Fibroblast of lung (primary cell): ENCODE results near the gene QDPR. TPM values are rescaled to one million over a fixed set of nuclear protein-coding genes. Genes with fewer than 3 reads are reported as not detected.

Experiments
- DNase-seq, 2 donors: peaks; one replicate each; pipeline versions ENCODE4 v3.0.0 to v3.0.0-alpha.2; 2010; ENCODE audit warnings: low read depth in 2 of 2
- H2AFZ ChIP-seq: 2 replicates; pipeline ENCODE4 v1.5.1; 2012; ENCODE audit warnings: low read length, control low read depth, inconsistent platforms
- H3K27ac ChIP-seq: 2 replicates; pipeline ENCODE4 v1.5.1; 2011; ENCODE audit warnings: low read length, control low read depth; ENCODE audit not compliant: insufficient read depth
- H3K27me3 ChIP-seq: 2 replicates; pipeline ENCODE4 v1.5.1; 2011; ENCODE audit warnings: mild to moderate bottlenecking, low read length; ENCODE audit not compliant: control insufficient read depth, insufficient read depth
- H3K36me3 ChIP-seq: 2 replicates; pipeline ENCODE4 v1.5.1; 2011; ENCODE audit warnings: low read length; ENCODE audit not compliant: control insufficient read depth, insufficient read depth
- H3K4me1 ChIP-seq: 2 replicates; pipeline ENCODE4 v1.5.1; 2011; ENCODE audit warnings: low read length; ENCODE audit not compliant: control insufficient read depth, insufficient read depth; ENCODE audit errors: extremely low read depth
- H3K4me2 ChIP-seq: 2 replicates; pipeline ENCODE4 v1.5.1; 2011; ENCODE audit warnings: low read length, control low read depth; ENCODE audit not compliant: insufficient read depth; ENCODE audit errors: extremely low read depth
- H3K4me3 ChIP-seq, 4 experiments: fragments of 200-600 bp in 1 of 4; sonication (generic) in 1 of 4; replicated peaks in 1 of 4; 2 replicates each; pipeline ENCODE4 v1.5.1; 2011 to 2016; ENCODE audit warnings: low read length in 4 of 4, low read depth in 3 of 4, mild to moderate bottlenecking in 3 of 4, control low read depth in 2 of 4, inconsistent platforms in 1 of 4, mixed read lengths in 1 of 4; ENCODE audit not compliant: insufficient read depth in 1 of 4; ENCODE audit errors: control extremely low read depth in 1 of 4
- H3K79me2 ChIP-seq: 2 replicates; pipeline ENCODE4 v1.5.1; 2012; ENCODE audit warnings: mild to moderate bottlenecking, low read length, inconsistent platforms; ENCODE audit not compliant: control insufficient read depth, insufficient read depth
- H3K9ac ChIP-seq: 2 replicates; pipeline ENCODE4 v1.5.1; 2011; ENCODE audit warnings: mild to moderate bottlenecking, low read length, control low read depth; ENCODE audit not compliant: insufficient read depth
- H3K9me3 ChIP-seq: 2 replicates; pipeline ENCODE4 v1.5.1; 2012; ENCODE audit warnings: low read depth, low read length; ENCODE audit not compliant: control insufficient read depth, insufficient read depth
- H4K20me1 ChIP-seq: 2 replicates; pipeline ENCODE4 v1.5.1; 2011; ENCODE audit warnings: low read length; ENCODE audit not compliant: control insufficient read depth, insufficient read depth; ENCODE audit errors: extremely low read depth
- EZH2 ChIP-seq: IDR thresholded peaks from 2 replicates; pipeline ENCODE4 v1.5.1; 2012; ENCODE audit warnings: low read length, control low read depth, mild to moderate bottlenecking; ENCODE audit errors: missing control alignments
- polyA plus RNA-seq, 2 donors: library from polyadenylated mRNA; depleted of rRNA in 1 of 2; stranded (reverse) in 1 of 2; unstranded in 1 of 2; fragments of >200 nt; gene quantifications; 2 replicates each; pipeline ENCODE4 v1.2.1, GENCODE V29; 2011 to 2012; ENCODE audit warnings: missing spikeins in 1 of 2
- total RNA-seq: library from RNA; depleted of rRNA; stranded (reverse); fragments of >200 nt; gene quantifications from 2 replicates; pipeline ENCODE4 v1.2.1, GENCODE V29; 2014
- TF ChIP-seq, protein P1 (sequence below), 2 donors: IDR thresholded peaks in 1 of 2; conservative IDR thresholded peaks in 1 of 2; 1 replicate in 1 of 2; 2 replicates in 1 of 2; pipeline ENCODE4 v1.5.1; 2011 to 2012; ENCODE audit warnings: low read length in 2 of 2, control low read depth in 1 of 2, inconsistent platforms in 1 of 2, low read depth in 1 of 2, mild to moderate bottlenecking in 1 of 2

QDPR gene
- total and polyA plus RNA-seq, 2 donors (not counting 1 experiment from before 2014, with no cell fraction given): 27.4 to 41.4 TPM

DNA sequence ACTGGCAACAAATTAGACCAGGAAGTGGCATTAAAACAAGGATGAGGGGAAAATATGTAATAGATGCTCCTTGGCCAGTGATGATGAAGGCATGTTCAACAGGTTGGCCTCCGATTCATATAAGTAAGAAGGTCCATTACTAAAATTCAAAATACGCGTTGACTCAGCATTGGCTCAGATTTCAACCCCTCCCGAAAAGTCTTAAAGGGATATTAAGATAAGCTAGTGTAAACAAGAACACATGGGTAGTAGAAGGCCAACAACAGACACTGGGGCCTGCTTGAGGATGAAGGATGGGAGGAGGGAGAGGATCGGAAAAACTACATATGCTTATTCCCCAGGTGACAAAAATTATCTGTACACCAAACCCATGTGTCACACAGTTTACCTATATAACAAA, 46.0 kb upstream of the QDPR start:
- Histone ChIP-seq H3K79me2 (no peaks in the 10 kb centered on the region), H4K20me1 (no peaks in the 10 kb centered on the region), H3K9me3 (no peaks in the 10 kb centered on the region), H3K9ac (no peak overlapping the region), H3K27ac (no peak overlapping the region), H3K4me3 (no peak overlapping the region), H3K4me1 (no peaks in the 10 kb centered on the region), H3K36me3 (no peaks in the 10 kb centered on the region), H2AFZ (no peak overlapping the region), H3K27me3 (no peaks in the 10 kb centered on the region), H3K4me2 (no peak overlapping the region)
- peak in 1 of 2 donors; percentile 45 for DNase-seq
- TF ChIP-seq EZH2: no peak
- TF ChIP-seq, protein P1, sequence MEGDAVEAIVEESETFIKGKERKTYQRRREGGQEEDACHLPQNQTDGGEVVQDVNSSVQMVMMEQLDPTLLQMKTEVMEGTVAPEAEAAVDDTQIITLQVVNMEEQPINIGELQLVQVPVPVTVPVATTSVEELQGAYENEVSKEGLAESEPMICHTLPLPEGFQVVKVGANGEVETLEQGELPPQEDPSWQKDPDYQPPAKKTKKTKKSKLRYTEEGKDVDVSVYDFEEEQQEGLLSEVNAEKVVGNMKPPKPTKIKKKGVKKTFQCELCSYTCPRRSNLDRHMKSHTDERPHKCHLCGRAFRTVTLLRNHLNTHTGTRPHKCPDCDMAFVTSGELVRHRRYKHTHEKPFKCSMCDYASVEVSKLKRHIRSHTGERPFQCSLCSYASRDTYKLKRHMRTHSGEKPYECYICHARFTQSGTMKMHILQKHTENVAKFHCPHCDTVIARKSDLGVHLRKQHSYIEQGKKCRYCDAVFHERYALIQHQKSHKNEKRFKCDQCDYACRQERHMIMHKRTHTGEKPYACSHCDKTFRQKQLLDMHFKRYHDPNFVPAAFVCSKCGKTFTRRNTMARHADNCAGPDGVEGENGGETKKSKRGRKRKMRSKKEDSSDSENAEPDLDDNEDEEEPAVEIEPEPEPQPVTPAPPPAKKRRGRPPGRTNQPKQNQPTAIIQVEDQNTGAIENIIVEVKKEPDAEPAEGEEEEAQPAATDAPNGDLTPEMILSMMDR (conservative IDR thresholded peaks at IDR 0.05 in 1 of 2, IDR thresholded peaks at IDR 0.05 in 1 of 2; ENCODE audit: low read depth in 1 of 2, low read length in 2 of 2): no peak

DNA sequence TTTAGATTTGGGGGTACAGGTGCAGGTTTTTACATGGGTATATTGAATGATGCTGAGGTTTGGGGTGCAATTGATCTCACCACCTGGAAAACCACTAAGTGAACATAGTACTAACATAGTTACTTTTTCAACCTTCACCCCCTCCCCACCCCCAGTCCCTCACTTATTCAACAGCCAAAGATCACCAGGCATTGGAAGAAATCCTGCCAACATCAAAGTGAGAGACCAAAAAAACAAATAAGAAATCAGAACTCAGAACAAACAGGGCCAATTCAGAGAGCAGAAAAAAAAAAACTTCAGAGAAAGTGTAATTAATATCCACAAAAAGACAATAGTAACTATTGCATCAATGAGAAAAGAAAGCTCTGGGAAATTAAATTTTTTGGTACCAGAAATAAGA, 44.6 kb upstream of the QDPR start:
- Histone ChIP-seq H3K9me3 (no peaks in the 10 kb centered on the region), H3K4me2 (no peak overlapping the region), H2AFZ (no peak overlapping the region), H3K4me1 (no peaks in the 10 kb centered on the region), H4K20me1 (no peaks in the 10 kb centered on the region), H3K9ac (no peak overlapping the region), H3K4me3 (no peak overlapping the region), H3K79me2 (no peaks in the 10 kb centered on the region), H3K27ac (no peak overlapping the region), H3K36me3 (no peaks in the 10 kb centered on the region), H3K27me3 (no peaks in the 10 kb centered on the region)
- no peak for DNase-seq
- TF ChIP-seq, protein P1 (conservative IDR thresholded peaks at IDR 0.05 in 1 of 2, IDR thresholded peaks at IDR 0.05 in 1 of 2; ENCODE audit: low read depth in 1 of 2, low read length in 2 of 2): no peak
- no peak for TF ChIP-seq EZH2

- Histone ChIP-seq H3K36me3 (no peaks in the 10 kb centered on the region), H3K79me2 (no peaks in the 10 kb centered on the region), H3K4me3 (no peak overlapping the region), H4K20me1 (no peaks in the 10 kb centered on the region), H3K4me2 (no peak overlapping the region), H2AFZ (no peak overlapping the region), H3K27ac (no peak overlapping the region), H3K9me3 (no peaks in the 10 kb centered on the region), H3K27me3 (no peaks in the 10 kb centered on the region), H3K9ac (no peak overlapping the region), H3K4me1 (no peaks in the 10 kb centered on the region)
- no peak for TF ChIP-seq EZH2
- TF ChIP-seq, protein P1 (conservative IDR thresholded peaks at IDR 0.05 in 1 of 2, IDR thresholded peaks at IDR 0.05 in 1 of 2; ENCODE audit: low read depth in 1 of 2, low read length in 2 of 2): no peak
- DNase-seq: no peak
Measured at GRCh38 chr4:17554568-17554967, 42.7 kb upstream of the QDPR start.
